HG03103 (cell line): ENCODE results near the gene ZNF385C.

Source experiments
- ATAC-seq: cut with Tn5 transposase; IDR thresholded peaks from one replicate; pipeline ENCODE4 v1.9.1; 2021; ENCODE audit warnings: low read depth; ENCODE audit not compliant: unreplicated experiment

ZNF385C gene

DNA sequence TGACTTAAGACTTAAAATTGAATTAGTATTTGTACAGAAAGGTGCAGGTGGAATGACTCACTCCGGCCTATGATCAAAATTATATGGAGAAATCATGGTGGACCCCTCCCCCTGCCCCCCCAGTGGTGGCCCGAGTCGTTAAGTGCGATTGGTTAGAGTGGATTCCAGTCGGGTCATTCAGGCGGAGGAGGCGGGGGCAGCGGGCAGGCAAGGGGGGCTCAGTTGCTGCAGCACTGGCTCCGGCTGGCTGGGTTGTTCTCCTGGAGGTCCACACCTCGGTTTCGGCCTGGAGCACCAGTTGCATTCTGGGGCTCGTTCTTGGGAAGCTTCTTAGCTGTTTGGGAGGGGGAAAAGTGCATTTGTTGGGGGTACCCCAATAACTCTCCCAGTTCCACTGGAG, 27.3 kb upstream of the ZNF385C start:
- no peak for ATAC-seq

DNA sequence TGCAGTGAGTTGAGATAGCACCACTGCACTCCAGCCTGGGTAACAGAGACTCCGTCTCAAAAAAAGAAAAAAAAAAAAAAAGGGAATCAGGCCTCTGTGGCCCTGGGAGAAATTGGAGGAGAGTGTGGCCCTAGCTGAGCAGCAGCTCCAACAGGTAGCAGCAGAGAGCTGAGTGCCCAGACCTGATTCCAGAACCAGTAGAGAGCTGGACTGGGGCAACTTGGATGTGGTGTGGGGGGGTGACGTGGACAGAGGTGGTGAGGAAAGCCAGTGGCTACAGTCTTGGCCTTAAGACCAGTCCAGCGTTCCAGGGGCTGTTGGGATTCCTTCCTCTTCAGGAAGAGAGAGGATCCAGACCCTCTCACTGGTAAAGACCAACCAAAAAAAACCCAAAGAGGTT, 26.0 kb upstream of the ZNF385C start:
- ATAC-seq = no peak

DNA sequence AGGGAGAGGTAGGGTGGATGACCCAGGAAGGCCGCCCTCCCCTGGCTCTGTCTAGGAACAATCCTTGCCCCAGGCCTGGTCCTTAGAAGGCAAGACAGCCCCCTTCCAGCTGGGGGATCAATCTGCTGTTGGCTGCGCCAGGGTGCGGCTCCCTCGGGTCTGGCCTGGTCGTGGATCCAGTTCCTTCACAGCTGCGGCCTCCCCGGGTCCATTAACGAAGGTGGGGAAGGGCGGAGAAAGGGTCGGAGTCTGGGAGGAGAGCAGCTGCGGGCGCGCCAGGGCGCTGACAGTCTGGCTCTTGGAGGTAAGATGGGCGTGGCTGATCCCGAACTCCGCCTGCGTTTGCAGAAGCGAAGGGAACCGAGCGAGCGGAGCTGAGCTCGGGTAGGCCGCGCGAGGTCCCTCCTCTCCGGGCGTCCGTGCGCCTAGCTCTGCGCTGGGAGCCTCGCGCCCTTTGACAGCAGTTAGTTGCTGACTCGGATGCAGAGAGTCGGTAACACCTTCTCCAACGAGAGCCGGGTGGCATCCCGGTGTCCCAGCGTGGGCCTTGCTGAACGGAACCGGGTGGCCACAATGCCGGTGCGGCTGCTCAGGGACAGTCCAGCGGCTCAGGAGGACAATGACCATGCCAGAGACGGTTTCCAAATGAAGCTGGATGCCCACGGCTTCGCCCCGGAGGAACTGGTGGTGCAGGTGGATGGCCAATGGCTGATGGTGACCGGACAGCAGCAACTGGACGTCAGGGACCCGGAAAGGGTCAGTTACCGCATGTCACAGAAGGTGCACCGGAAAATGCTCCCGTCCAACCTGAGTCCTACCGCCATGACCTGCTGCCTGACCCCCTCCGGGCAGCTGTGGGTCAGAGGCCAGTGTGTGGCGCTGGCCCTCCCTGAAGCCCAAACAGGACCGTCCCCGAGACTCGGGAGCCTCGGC, 24.4 kb upstream of the ZNF385C start, which contains the start of gene HSPB9:
Gene HSPB9, plus strand, starts transcription at position 434 of the 933 bp plus-strand sequence. Its CDS starts 47 bp downstream, at position 481.
- ATAC-seq = no peak

DNA sequence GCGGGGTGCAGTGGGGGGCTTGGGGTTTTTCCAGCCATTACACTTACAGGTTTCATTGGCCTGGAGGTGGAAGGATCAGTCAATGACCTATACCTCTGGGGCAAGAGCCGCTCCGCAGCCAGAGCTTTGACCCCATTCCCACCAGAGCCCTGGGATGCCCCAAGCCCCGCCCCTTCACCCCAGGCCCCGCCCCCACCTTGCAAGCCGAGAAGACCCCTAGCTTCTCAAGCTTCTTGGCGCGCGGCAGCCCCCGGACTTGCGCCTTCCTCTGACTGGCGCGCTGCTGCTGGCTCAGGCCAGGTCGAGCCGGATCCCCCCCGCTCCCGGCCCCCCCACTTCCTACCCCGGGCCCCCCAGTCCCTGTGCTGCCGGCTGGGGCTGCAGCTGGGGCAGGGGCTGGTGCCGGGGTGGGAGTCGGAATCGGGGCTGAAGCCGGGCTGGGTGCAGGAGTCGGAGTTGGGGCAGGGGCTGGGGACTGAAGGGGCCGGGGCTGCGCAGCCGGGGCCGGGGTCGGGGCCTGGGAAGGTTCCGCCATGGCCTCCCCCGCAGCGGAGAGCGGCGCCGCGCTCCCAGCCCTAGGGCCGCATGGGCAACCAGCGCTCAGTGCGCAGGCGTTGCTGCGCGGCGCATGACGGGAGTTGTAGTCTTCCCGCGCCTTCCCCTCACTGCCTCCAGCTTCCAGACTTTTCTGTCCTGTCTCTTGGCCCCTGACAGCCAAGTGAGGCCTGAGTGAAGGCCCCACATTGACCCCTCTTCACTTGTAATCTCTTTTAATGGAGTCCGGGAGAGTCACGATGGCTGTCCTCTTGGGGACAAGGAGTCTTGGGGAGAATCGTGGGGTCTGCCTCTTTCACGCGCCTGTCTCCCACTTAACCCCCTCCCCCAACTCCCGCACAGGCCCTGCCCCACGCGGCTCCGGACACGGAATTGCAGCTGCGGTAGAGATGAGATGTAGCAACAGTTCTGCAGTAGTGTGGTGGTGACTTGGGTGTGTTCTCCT, 22.8 kb upstream of the ZNF385C start, which contains the start of gene KAT2A:
Gene KAT2A, minus strand, starts transcription at position 598 of the 1,000 bp plus-strand sequence. Its CDS starts 63 bp downstream, at position 535.
- ATAC-seq = no peak

DNA sequence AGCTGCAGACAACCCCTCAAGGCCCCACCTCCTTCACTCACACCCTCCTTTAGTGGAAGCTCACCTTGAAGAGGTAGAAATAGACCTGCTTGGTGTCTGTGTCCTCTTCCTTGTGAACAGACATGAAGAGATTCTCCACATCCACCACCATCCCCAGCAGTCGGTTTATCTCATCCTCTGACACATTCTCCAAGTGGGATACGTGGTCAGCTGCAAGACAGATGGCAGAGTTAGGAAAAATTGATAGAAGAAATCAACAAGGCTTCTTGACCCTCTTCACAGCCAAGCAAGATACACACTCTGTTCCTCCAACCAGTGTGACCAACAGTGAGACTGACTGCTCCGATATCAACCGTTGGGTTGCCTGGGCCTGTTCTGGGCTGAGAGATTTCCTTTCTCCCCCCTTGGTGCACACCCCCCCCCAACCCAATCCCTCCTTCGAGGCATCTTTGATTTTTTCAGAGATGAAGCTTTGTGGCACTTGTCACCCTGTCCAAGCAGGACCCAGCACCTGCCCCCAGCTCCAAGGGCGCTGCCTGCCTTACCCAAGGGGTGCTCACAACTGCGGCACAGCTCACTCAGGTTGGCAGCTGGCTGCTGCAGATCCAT, 22.0 kb upstream of the ZNF385C start:
- no peak for ATAC-seq

DNA sequence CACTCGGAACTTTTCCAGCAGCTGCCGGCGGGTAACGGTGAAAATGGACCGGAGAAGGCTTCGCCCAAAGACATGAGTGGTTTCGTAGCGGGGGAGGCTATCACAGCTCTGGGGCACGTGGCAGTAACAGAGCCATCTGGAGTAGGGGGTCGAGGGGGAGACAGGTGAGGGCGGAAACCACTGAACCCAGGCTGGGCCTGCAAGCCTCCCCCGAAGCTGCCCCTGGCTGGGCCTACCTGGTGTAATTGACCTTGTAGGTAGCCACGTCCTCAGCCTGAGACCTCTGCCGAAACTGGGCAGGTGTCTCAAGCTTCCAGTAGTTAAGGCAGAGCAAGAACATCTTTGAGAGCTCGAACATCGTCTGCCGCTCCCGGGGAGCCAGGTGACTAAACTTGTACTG, 21.0 kb upstream of the ZNF385C start:
- ATAC-seq = no peak

DNA sequence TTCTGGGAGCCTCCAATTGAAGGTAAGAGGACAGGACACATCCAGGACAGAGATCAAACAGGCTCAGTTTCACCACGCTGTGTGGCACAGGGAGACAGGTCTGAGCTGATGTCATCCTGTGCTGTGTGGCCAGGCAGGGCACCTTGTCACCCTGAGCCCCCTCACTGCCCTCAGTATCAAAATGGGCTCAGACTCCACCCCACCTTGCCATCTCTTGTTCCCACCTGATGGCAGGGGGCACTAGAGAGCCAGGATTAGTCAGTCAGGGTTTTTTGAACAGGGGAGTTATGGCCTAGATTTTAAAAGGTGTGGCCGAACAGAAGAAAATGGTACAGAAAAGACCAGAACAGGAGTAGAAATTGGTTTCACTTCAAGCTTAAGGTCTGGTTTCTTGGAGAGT, 20.3 kb upstream of the ZNF385C start:
- ATAC-seq = no peak

DNA sequence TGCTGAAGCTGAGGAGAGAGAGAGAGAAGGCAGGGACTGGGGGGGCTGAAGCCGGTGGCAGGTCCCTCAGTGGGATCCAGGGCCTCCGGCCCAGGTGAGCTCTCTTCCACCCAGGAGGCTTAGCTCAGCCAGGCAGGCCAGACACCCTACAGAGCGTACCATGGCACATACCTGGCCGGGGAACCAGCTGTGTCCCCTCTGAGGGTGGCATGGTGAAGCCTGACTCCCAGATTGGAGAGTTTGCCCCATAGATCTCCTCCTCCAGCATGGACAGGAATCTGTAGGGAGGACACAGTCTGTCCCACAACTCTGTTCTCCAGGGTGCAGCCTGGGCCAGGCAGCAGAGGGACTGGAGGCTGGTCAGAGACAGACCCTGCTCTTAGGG, 19.8 kb upstream of the ZNF385C start:
- no peak for ATAC-seq

DNA sequence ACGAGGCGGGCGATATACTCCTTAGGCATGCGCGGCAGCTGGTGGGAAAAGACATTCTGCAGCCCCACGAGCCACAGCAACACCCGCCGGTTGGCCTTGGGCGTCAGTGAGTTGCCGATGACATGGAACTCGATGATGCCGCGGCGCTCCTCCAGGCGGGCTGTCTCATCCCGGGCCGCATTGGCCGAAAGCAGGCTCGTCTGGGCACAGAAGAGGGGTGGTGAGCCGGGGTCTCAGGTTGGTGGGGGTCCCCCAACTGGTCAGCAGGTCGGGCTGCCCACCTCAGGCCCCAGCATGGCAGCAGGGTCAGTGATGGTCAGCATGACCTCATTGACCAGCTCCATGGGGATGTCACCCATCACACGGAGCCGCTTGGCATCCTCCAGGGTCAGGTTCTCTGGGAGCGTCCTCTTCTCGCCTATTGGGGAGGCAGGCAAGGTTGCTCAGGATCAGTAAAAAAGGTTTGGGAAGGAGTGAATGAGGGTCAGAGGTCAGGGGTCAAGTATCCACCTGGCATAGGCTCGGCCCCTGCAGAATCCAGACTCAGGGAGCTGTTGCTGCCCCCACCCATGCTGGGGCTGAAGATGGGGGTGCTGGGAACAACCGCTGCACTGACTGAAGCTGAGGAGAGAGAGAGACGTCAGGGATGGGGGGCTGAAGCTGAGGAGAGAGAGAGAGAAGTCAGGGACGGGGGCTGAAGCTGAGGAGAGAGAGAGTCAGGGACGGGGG, 19.3 kb upstream of the ZNF385C start:
- ATAC-seq = no peak

DNA sequence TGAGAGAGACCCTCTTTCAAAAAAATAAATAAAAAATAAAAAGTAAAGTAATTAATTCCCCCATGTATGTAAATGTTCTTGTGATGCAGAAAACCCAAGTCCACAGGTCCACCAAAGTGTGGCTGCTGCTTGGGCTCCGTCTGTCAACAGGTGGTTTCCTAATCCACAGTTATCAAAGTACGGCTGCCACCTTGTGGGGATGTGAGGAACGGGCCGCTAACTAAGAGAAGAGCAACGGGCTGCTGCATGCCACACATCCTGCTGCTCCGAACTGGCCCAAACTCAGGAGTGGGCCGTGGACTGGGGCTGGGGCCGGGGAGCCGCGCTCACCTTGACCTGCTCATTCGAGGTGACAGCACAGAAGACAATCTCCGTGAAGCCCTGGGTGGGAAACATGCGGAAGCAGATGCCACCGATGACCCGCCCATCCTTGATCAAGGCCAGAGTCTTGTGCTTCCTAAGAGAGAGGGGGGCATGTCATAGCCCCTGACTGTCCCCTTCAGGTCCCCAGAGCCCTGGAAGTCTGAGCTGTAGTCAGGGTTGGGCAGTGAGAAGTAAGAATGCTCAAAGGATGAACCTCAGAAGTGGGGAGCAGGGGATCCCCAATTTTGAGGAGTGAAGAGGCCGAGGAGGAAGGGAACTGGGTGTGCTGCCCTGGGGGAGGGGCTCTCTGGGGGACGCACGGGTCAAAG, 18.6 kb upstream of the ZNF385C start:
- no peak for ATAC-seq

DNA sequence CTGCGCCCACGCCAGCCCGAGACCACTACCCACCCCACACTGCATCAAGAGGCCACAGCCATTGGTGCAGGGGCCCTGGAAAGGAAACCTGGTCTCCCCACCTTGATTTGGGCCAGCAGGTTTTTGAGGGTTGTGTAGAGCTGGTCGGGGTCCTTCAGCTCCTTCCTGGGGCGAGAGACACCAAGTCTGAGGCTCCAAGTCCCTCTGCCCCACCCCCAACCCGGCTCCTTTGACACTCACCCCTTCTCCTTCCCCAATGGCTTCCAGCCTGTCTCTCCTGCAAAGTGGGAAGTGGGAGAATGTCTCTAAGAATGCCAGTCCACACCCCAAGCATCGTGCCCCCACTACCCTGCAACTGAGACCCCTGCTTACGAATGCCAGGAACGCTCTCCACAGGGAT, 15.8 kb upstream of the ZNF385C start:
- no peak for ATAC-seq

DNA sequence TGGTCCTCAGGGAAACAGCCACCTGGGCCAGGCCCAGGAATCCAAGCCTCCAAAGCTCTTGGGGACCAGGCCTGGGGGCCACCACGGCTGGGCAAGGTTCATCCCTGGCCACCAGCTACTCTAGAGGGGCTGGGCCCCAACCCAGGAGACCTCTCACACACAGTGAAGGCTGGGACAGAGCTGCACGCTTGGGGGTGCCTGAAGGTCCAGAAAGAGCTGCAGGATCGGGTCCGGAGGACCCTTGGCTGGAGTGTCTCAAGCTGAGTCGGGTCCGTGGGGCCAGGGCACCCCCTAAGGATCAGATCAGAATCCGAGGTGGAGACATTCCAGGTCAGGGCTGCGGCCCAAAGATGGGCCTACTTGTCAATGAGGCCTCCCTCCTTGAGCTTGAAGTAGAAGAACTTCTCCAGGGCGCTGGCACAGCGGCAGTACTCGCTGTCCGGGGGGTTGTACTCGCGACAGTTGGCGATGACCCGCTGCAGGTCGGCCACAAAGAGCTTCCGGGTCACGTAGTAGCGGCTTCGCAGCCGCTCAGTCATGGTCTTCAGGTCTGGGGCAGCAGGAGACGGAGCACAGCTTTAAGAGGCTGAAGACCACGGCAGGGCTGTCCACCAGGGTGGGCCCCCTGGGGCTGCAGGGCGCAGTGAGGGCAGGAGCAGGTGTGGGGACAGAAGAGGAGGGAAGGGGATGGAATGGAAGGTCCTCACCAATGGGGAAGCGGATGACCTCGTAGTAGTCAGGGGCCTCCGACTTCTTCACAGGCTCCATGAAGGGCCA, 15.2 kb upstream of the ZNF385C start:
- no peak for ATAC-seq

DNA sequence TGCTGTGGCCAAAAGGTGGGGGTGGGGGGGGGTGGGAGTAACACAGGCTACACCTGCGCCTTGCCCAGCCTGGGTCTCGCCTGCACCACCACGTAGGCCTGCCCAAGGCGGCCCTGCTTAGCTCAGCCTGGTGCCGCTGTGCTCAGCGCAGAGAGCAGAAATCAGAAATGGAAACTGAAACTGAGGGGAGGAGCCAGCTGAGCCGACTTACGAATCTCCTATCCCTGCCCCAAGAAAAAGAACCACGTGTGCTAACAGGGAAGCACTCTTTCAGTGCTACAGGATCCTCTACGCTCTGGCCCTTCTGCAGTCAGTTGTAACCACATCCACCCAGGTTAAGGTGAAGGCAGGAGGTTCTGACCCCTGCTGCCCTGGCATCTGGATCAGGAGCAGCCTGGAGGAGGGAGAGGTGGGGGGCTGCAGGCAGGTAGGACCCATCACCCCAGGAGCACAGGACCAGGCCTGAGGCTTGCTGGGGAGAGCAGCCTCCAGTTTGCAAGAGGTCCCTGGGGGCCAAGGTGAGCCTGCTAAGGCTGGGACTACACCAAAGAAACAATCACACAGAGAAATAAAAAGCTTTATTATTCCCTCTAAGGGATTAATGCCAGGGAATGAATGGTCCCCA, 14.4 kb upstream of the ZNF385C start, which contains the start of gene DHX58:
Gene DHX58, minus strand, starts transcription at position 163 of the 625 bp plus-strand sequence. CDS start 822 bp downstream, outside the sequence.
- peak; percentile 48 for ATAC-seq

DNA sequence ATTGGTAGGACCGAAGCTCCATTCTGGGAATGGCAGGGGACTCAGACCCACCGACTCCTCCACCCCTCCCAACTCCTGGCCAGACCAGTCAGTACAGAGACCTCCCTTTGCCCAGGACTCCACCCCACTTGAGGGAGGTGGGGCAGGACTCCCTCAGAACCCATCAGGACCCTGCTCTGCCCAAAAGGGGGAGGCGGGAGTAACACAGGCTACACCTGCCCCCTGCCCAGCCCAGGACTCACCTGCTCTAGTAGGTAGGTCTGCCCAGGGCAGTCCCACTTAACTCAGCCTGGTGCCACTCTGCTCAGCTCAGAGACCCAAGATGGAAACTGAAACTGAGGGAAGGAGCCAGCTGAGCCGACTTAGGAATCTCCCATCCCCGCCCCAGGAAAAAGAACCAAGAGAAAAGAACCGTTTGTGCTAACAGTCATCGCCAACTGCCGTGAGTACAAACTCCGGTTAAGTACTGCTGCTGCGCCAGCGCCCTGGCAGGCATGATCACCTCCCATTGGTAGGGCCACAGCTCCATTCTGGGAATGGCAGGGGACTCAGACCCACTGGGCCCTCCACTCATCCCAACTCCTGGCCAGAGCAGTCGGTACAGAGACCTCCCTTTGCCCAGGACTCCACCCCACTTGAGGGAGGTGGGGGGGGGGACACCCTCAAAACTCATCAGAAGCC, 13.7 kb upstream of the ZNF385C start:
- ATAC-seq = no peak

DNA sequence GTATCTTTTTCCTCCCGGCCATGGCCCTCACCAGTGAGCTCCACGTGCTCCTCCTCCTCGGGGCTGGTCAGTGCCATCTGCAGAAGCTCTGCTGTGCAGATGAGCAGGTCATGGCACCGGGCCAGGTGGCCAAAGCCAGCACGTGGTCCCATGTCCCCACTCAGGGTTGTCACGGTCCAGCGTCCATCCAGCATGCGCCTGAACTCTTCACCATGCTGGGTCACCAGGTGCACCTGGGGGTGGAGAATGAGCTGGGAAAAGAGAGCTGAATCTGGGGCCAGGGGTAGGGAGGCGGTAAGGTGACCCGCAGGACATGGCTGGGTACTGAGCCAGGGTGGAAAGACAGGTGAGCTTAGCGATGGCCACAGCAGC, 13.0 kb upstream of the ZNF385C start:
- ATAC-seq = no peak

DNA sequence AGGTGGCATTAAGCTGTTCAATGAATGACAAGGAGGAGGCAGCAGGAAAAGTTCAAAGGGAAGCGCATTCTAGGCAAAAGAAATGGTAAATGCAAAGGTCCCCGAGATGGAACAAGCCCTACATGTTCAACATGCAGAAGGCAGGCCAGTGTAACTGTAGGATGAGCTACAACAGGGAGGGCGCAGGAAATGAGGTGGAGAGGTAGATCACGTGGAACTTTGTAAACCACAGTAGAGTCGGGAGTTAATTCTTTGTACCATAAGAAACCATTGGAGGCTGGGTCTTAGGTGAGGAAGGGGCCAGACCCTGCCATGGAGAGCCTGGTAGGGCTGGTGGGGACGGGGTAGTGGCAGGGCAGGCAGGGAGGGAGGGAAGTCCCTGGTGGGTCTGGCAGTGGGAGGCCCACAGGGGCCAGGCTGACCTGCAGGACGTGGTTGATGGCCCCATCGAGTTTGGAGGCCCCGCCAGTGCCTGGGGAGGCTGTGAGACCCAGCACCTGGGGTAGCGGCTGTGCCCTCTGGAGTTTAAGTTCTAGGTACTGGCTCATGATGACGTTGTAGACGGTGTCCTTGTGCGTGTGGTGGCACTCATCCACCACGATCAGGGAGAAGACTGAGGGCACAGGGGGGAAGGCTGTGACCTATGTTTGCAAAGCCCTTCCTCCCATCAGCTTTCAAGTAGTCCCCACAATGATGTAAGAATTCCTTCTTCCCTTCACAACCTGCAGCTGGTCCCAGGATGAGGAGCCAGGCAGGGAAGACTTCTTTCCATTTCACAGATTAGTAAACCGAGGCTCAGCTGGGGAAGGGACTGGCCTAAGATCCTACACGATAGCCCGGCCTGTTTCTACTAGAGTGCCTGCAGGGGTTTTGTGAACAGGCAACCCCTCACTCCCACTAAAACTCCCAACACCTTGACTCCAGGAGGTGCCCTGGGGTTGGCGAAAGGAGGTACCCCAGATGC, 12.3 kb upstream of the ZNF385C start:
- ATAC-seq = no peak
